GM21423 (cell line): ENCODE results near the gene PCSK6.

Experiments used
- ATAC-seq: cut with Tn5 transposase; IDR thresholded peaks from one replicate; pipeline ENCODE4 v1.9.1; 2021; ENCODE audit warnings: mild to moderate bottlenecking, moderate library complexity; ENCODE audit not compliant: unreplicated experiment

The PCSK6 gene

GRCh38 chr15:101489599-101490407, at the start of gene PCSK6:
PCSK6 (minus strand) TSS chr15:101489707; CDS start chr15:101489670, 37 bp downstream.
- ATAC-seq, result no peak

GRCh38 chr15:101538996-101539395, 49.5 kb upstream of the PCSK6 start:
- ATAC-seq, result no peak

GRCh38 chr15:101538177-101538576, 48.7 kb upstream of the PCSK6 start:
- ATAC-seq, result no peak

- no peak for ATAC-seq
Measured at GRCh38 chr15:101537483-101538080, 48.1 kb upstream of the PCSK6 start.

DNA sequence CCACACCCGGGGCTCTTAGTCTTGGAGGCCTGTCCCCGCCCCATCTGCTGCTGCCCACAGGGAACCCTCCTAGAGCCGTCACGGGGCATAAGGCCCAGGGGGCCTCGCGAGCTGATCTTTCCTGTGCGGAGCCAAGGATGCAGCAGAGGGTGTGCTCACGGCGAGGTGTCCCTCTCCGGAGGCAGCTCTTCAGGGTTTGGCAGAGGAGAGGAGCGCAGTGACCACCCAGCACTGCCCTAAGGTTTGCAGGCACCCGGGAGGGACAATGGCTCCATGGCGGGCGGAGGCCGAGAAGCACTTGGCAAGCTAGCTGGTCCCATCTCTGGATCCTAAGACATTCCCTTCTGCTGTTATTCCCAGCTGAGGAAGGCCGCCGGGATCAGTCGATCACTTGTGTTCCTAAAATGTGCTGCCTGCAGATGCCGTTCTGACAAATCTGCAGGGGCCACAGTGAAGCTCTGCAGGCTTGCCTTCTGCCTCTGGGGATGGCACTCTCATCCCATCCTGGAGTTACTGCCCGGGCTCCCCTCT, 47.4 kb upstream of the PCSK6 start:
- ATAC-seq, result no peak

DNA sequence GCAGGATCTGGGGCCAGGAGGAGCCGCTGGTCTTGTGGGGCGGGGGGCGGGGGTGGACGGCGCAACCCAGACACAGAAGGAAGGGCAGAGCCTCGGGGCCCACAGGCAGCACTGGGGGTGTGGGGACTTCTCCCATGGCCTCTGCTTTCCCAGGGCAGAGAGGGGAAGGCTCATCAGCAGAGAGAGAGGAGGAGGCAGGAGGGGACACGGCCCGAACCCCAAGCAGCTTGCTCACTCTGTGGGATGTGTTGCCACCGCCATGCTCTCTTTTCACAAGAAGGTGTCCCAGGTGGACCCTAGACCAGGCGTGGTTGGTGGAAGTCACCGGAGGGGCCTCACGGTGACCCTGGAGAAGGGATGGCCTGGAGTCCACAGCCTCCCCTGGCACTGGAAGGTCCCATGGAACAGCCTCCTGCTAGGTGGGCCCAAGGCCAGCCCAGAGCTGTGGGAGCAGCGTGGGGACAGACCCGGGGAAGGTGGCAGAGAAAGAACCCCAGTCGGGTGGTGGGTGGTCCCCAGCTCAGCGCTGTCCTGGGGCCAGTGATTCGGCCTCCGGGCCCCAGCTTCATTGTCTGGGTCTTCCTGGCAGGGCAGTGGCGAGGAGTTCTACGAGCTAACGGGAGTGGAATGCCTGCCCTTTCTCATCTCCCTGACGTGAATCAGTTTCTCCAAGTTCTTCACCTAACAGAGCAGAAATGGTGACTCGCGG, 46.8 kb upstream of the PCSK6 start:
- no peak for ATAC-seq

DNA sequence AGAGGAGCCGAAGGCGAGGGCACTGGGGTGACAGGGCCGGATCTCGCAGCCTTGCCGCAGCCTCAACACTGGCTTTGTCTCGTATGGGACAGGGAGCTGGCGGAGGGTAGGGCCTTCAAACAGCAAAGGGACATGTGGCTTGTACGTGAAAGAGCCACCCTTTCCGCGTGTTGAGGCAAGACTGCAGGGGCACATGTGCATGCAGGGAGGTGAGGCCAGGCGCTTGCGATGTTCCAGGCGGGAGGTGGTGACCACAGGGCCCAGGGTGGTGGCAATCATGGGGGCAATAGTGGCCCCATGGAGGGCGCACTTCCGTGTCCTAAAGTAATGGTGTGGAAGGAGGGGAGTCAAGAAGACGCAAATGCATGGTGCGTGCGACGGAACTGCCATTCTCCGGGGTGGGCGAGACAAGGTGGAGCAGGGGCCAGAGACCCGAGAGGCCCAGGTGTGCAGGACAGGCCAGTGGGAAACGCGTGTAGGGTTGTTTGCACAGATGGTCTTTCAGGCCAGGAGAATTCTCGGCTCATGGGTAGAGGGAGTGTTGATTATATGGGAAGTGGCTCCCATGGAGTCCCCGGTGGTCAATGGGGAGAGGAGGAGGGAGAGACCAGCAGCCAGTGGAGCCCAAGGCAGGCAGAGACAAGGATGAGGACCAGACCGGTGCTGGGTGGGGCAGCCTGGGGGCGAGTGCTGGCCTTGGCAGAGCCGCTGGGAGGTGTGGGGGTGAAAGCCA, 45.8 kb upstream of the PCSK6 start:
- ATAC-seq, result no peak

- no peak for ATAC-seq
Measured at GRCh38 chr15:101534376-101534970, 45.0 kb upstream of the PCSK6 start.

GRCh38 chr15:101533371-101534140, 44.0 kb upstream of the PCSK6 start:
- no peak for ATAC-seq

- ATAC-seq, result no peak
Measured at GRCh38 chr15:101532865-101533264, 43.4 kb upstream of the PCSK6 start.

- no peak for ATAC-seq
Measured at GRCh38 chr15:101531170-101531569, 41.7 kb upstream of the PCSK6 start.

GRCh38 chr15:101530224-101530958, 40.9 kb upstream of the PCSK6 start:
- no peak for ATAC-seq

DNA sequence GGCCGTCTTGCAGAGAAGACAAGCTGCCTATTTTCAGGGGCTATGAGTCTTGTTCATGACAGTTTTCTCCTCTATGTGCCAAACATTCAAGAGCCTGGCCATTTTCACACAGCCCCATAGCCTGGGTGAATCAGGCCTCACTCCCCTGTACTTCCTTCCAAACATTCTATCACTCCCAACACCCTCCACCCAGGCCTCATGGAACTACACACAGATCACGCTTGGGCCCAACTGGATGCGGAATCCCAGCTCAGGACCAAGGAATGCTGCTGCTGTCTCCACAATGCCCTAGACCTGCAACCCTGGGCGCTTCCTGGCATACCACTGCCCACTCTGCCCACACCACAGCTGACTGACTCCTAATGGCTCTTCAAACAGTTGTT, 39.4 kb upstream of the PCSK6 start:
- no peak for ATAC-seq

- ATAC-seq, result no peak
Measured at GRCh38 chr15:101528108-101528916, 38.8 kb upstream of the PCSK6 start.

GRCh38 chr15:101526890-101527289, 37.4 kb upstream of the PCSK6 start:
- ATAC-seq, result no peak

DNA sequence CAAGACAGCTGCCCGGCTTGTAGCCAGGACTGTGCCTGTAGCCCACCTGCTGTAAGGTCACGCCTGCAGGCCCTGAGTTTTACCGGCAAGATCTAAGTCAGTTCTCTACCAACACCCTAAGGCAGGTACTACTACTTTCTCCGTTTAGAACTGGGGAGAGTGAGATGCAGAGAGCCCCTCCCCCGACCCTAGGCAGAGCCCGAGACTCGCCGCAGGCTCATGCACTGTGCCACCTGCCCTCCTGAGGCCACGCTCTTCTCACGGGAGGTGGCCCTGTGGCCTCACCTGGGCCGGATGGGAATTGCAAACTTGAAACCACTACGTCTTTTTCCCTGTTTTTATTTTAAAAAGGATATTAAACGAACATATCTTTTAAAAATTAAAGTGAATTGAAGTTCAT, 36.9 kb upstream of the PCSK6 start:
- no peak for ATAC-seq

DNA sequence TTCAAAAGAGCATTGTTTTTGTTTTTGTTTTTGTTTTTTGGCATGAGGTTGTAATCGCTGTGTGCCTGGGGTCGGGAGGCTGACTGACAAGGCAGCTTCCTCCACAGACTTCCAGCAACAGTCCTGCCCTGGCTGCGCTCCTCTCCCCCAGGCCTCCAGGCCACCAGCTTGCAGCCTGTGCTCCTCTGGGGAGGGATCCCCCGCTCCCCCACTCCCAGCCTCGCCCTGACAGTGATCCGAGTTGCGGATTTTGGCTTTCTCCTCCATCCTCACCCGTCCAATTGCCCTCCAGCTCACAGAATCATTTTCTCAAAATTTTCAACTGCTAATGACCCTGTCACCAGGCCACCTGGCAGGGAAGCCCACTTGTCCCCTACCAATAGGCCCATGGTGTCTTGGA, 36.5 kb upstream of the PCSK6 start:
- no peak for ATAC-seq

DNA sequence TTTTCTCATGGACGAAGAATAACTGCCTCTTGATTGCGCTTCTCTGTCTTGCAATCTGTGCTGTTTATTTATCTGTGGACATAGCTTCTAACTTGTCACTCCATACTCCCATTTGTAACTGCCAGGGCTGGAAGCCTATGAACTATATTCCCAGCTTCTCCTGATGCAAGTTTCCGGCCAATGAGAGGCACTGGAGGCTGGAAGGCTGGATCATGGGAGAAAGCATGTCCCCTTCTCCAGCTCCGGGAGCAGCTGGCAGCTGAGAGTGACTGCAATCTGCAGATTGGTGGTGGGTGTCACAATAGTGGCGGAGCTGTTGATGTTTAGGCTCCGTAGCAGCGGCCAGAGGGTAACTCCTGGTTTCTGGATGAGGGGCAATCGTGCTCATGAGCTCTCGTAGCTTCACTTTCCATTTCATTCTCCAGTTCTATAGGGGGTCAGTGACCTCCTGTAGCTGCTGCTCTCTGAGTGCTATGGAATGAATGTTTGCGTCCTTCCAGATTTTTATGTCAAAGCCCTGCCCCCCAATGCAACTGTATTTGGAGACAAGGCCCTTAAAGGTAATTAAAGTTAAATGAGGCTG, 35.7 kb upstream of the PCSK6 start:
- ATAC-seq, result no peak
